ELR (cell line): ENCODE measurements around the gene SNRNP25.
"Not testable (repeated sequence)": the region's sequence is repeated elsewhere in the genome, so short reads cannot be mapped to it uniquely, and the experiment has no call there.

ENCODE experiments used
- DNase-seq: peaks from one replicate; pipeline ENCODE4 v3.0.0-alpha.2; 2015; ENCODE audit warnings: low read depth

The SNRNP25 gene

DNA sequence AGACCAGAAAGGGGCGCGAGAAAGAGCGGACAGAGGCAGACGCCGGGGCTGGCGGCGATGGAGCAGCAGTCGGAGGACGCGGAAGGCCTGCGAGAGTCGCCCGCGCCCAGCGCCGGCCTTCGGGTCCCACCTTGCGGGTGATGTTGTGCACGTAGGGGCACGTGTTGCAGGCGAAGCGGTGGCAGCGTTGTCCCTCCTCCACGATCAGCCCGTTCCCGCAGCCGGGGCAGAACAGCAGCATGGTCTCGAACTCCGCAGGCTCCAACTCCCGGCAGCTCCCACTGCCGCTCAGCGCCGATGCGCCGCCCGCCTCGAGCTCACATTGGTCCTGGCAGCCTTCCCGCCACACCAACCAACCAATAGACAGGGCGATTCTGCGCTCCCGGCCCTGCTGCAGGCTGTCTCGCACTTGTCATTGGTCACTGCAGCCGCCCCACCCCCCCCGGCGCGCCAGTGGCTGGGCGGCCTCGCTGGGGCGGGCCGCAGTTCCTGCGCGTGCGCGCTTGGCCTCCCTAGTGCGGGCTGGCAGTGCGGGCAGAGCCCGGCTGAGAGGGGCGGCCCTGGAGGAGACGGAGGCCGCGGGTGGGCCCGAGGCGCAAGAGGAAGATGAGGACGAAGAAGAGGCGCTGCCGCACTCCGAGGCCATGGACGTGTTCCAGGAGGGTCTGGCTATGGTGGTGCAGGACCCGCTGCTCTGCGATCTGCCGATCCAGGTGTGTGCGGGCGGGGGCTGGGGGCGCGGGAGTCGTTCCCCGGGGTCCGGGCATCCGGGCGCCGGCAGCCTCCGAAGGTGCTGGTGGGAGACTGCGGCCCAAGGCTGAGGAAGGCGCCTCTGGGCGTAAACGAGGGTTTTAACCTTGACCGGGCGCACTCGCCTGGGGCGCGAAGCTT is at the start of gene SNRNP25, which contains the start of gene POLR3K:
TSS of gene SNRNP25 (plus strand) at position 483 of the 891 bp plus-strand sequence. CDS start at position 672, 189 bp downstream.
TSS of gene POLR3K (minus strand) at position 263 of the 891 bp plus-strand sequence. CDS start at position 241, 22 bp downstream.
- DNase-seq: peak; percentile 96

DNA sequence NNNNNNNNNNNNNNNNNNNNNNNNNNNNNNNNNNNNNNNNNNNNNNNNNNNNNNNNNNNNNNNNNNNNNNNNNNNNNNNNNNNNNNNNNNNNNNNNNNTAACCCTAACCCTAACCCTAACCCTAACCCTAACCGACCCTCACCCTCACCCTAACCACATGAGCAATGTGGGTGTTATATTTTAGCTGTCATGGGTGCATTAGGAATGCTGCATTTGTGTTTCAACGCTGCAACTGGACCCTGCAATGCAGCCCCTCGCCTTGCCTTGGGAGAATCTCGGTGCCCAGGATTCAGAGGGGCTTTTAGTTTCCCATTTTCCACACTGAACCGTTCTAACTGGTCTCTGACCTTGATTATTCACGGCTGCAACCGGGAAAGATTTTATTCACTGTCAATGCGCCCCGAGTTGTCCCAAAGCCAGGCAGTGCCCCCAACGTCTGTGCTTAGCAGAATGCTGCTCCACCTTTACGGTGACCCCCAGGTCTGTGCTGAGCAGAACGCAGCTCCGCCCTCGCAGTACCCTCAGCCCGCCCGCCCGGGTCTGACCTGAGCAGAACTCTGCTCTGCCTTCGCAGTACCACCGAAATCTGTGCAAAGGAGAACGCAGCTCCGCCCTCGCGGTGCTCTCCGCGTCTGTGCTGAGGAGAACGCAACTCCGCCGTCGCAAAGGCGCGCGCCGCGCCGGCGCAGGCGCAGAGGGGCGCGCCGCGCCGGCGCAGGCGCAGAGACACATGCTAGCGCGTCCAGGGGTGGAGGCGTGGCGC is 43.5 kb upstream of the SNRNP25 start:
- DNase-seq: no peak

DNA sequence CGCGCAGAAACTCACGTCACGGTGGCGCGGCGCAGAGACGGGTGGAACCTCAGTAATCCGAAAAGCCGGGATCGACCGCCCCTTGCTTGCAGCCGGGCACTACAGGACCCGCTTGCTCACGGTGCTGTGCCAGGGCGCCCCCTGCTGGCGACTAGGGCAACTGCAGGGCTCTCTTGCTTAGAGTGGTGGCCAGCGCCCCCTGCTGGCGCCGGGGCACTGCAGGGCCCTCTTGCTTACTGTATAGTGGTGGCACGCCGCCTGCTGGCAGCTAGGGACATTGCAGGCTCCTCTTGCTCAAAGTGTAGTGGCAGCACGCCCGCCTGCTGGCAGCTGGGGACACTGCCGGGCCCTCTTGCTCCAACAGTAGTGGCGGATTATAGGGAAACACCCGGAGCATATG is 42.9 kb upstream of the SNRNP25 start:
- not testable (repeated sequence) for DNase-seq

DNA sequence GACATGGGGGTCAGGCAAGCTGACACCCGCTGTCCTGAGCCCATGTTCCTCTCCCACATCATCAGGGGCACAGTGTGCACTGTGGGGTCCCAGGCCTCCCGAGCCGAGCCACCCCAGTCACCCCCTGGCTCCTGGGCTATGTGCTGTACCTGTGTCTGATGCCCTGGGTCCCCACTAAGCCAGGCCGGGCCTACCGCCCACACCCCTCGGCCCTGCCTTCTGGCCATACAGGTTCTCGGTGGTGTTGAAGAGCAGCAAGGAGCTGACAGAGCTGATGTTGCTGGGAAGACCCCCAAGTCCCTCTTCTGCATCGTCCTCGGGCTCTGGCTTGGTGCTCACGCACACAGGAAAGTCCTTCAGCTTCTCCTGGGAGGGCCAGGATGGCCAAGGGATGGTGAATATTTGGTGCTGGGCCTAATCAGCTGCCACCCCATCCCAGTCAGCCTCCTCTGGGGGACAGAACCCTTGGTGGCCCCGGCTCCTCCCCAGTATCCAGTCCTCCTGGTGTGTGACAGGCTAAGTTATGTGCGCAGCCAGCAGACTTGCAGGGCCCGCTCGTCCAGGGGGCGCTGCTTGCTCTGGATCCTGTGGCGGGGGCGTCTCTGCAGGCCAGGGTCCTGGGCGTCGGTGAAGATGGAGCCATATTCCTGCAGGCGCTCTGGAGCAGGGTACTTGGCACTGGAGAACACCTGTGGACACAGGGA is 36.4 kb upstream of the SNRNP25 start:
- DNase-seq: not testable (repeated sequence)

DNA sequence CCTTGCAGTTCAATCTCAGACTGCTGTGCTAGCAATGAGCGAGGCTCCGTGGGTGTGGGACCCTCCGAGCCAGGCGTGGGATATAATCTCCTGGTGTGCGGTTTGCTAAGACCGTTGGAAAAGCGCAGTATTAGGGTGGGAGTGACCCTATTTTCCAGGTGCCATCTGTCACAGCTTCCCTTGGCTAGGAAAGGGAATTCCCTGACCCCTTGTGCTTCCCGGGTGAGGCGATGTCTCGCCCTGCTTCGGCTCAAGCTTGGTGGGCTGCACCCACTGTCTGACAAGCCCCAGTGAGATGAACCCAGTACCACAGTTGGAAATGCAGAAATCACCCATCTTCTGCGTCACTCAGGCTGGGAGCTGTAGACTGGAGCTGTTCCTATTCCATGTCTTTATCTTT is 32.7 kb upstream of the SNRNP25 start:
- not testable (repeated sequence) for DNase-seq

DNA sequence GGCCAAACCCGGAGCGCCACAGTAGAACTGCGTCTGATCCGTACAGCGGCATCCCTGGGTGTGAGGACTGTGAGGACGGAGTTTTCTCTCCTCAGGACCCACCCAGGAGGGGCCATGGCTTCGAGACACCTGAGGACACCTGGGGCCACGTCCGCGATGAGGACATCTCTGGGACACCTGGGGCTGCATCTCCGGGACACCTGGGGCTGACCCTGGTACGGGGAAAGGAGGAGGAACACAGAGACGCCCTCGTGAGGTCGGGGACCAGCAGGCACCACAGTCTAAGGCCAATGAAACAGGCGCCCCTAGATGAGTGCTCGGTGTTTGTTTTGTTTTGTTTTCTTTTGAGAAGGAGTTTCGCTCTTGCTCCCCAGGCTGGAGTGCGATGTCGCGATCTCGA is 29.5 kb upstream of the SNRNP25 start:
- DNase-seq: not testable (repeated sequence)

DNA sequence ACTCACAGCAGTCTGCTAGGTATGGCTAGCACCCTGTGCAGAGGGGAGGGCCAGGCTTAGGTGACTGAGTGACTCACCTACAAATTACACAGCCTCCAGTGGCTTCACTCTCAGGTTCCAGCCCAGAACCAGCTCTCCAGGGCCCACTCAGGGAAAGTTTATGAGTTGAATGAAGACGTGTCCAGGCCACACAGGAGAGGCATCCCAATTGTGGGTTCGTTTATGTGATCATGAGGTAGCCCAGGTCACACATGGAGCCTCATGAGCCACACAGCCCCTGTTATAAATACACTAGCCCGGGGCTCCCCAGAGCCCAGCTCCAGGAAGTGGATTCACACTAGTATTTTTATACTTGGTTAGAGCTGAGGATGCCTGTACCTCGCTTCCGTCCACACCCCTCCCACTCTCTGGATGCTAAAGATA is 27.7 kb upstream of the SNRNP25 start:
- not testable (repeated sequence) for DNase-seq

DNA sequence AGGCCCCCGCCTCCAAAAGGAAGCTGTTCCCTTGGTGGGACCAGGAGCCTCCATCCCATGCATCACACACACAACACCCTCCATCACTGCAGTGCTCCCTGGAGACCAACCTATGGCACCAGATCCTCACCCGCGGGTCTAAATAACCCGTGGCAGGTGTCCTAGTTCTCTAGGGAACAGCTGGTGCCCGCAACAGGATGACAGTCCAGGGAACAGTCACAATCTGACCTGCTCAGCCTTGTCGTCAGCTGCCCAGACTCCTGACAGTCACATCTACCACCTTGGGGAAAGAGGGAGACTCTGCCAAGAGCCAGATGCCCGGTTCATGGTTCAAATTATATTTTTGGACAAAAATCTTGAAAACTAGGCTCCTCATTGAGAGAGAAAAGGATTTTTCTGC is 23.0 kb upstream of the SNRNP25 start:
- not testable (repeated sequence) for DNase-seq

DNA sequence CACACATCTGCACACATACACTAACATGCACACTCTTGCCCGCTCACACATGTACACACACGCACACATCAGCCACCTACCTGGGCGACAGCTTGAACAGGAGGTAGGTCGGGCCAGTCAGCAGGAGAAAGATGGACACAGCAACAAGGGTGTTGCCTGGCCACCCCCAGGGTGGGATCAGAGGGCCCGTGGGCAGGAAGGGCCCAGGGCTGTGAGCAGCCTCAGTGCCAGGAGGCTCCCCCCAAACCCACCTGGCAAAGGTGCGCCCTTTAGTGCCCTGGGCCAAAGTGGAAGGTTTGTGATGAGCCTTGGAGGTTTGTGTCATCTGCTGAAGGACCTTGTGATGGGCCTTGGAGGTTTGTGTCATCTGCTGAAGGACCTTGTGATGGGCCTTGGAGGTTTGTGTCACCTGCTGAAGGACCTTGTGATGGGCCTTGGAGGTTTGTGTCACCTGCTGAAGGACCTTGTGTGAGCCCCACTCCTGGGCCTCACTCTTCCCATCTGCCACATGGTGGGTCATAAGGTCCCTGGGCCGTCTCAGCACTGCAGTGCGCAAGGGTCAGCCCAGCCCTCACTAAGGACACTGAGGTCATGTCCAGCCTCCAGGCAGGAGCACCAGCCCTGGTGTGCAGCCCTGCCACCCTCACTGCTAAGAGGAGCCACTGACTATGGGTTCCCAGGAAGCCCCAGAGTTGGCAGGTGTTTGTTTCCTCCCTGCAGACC is 20.3 kb upstream of the SNRNP25 start:
- not testable (repeated sequence) for DNase-seq

DNA sequence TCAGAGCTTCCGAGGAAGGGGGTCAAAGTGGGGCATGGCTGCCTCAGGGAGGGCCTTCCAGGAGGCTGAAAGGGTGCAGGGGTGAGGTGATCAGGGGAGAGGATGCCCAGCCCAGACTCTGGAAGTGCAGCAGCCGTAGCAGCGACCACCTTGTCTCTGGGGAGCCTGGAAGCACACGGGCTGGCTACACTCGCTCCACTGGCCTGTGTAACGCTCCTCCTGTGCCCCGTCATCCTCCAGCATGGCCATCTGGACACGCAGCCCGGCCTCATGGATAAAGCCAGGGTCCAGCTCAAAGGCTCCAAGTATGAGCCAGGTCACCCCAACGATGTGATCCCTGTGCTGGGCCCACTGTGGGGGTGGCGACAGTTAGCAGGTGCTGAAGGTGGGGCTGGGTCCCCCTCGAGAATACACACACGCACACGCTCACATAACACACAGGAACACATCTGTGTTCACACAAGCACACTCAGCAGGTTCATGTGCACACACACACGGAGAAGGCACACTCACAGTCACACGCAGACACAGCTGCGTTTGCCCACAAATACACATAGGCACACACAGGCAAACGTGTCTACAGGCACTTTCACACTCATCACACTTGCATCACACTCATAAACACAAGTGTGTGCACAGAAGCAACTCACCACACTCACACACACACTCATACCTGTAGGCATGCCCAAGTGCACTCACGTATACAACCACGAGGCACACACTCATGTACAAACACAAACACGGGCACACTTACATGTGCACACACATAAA is 19.6 kb upstream of the SNRNP25 start:
- no peak for DNase-seq

DNA sequence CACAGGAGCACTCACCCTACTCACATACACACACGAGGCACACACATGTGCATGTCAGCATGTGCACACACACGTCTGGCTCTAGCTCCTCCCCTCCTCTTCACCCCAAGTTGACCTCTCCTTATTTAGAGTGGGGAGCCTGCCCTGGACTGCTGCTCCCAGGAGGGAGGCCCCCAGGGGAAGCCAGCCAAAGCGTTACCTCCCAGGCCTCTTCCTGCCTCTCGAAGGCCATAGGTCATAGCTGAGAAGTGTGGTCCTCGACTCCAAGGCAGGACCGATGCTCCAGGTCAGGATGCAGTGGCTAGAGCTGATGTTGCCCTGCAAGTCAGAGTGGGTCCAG is 19.0 kb upstream of the SNRNP25 start:
- no peak for DNase-seq

DNA sequence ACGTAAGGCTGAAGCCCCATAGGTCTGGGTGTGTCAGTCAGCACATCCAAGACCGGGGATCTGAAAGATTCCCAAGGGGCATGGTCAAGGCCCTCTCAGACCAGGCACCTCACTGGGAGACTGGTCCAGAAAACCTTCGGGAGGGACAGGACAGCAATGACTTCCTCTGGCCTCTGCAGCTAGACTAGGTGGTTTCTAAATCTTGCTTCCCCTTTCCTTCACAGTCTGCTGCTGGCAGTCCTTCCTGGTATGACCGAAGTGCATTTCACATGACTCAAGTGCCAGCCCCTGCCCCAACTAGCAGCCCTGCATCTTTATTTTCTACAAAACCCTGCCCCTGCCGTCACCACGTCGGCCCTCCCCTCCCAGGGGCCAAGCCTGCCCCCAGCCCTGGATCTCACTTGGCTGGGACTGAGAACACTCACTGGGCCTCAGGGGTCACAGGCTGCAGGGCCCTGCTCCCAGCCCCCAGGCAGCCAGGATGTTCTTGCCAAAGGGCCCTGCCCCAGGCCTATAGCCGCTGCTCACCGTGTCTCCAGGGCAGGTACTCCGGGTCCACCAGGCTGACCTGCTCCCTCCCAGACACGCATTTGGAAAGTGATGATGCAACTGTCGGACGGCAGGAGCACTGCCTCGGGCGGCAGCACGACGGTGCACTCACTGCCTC is 18.5 kb upstream of the SNRNP25 start:
- no peak for DNase-seq

DNA sequence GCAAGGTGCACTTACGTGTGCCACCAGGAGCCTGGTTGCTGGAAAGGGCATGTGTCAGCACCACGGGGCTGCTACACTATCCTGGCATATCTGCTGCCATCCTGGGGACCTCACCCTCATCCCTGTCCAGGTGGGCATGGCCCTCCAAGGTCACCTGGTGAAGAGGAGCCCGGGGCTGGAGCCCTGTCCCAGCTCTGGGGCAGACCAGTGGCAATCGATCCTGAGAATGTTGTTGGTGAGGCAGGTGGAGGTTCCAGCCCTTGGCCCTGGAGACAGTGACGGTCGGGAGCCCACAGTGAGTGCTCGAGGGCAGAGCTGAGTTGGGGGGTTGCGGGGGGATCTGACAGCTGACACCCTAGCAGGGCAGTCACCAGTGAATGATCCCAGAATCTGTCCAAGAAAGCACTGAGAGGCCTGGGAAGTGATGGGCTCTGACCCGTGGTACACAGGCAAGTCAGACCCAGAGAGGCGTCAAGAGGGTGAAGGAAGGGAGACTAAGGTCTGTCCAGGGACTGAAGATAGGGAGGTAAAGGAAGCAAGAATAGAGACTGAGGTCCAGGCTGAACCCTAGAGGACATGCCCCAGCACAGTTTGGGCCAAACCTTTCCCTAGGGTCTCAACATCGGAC is 17.8 kb upstream of the SNRNP25 start:
- no peak for DNase-seq

DNA sequence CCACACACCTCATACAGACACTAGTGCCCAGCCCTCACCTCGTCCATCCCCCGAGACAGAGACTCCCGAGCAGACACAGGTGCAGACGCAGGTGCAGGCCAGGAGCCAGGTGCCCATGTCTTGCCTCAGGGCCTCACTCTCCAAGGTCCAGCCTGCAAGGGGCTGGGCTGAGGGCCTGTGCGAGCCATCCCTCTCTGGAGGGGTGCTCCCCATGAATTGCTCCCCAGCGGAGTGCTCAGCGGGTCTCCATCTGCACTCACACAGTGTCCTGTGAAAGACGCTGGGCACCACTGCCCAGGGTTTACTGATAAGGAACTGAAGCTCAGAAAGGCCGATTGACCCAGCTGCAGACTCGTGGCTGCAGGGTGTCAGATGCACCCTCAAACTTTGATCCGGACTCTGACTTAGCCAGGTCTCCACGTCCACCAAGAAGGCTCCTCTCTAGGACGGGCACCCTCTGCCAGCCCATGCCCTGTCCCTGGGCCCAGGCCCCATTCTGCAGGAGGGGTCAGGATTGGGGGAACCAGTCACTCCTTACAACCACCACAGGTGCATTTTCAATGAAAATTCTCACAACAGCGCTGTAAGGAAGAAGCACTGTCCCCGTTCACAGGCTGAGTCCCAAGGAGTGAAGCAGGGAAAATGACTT is 17.2 kb upstream of the SNRNP25 start:
- DNase-seq: no peak

DNA sequence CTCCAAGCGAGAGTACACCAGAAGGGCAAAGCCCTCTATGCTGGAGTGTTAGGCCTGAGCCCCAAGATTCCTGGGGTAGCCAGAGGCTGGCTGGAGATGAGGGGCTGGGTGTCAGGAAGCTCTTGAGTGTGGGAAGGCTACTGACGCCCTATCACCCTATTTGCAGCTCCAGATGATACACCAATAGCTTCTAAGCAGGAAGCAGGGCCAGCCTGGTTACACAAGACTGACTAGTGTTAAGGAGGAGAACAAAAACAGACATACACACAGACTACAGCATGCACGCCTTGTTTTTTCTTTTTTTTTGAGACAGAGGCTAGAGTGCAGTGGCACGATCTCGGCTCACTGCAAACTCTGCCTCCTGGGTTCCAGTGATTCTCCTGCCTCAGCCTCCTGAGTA is 16.1 kb upstream of the SNRNP25 start:
- no peak for DNase-seq

DNA sequence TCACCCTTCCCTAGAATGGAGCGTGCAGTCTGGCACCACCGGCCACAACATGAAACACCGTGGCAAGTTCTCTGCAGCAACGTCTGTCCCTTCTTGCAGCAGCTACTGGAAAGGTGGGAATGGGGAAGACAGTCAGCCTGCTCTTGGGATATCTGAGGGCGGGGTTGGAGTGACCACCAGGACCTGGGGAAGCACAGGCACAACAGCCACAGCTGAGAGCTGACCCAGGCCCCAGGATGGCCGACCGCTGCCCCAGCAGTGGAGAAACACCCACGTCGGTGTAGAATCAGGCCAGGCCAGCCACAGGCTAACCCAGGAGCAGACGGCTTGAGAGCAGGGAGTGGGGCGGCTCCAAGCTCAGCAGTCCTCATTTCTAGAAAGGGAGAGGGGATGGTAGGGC is 15.4 kb upstream of the SNRNP25 start:
- not testable (repeated sequence) for DNase-seq

DNA sequence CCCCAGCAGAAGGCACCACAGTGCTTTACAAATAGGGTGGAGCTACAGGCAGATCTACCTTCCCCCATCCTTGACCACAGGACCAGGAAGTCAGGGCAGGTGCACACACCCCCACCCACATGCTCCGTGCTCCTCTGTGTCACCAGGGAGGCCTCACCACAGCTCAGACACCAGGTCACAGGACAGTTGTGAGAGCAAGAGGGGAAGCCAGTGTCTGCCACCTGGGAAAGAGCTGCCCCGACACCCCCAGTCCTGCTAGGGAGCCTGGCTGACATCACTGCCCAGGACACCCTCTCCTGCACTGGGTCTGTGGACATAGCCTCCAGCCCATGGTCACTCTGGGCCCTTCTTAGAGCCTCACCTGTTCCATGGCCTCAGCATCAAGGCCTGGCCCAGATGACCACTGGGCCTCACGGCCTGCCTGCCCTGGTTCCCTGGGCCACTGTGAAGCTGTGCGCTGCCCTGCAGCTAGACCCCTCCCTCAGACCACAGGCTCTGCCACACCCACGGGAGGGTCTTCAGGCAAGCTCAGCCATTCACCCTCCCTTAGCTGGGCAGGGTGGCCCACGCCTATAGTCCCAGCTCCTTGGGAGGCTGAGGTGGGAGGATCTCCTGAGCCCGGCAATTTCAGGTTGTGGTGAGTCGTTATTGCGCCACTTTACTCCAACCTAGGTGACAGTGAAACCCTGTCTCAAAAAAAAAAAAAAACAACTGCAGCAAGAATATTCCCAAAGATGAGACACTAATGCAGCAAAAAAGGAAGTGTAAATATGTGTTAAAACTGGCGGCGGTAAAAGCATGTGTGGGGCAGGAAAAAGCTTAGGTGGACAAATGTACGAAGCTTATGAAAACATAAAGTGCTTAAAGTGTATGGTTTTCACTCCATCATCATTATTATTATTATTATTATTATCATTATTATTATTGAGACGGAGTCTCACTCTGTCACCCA is 14.4 kb upstream of the SNRNP25 start:
- DNase-seq: no peak

DNA sequence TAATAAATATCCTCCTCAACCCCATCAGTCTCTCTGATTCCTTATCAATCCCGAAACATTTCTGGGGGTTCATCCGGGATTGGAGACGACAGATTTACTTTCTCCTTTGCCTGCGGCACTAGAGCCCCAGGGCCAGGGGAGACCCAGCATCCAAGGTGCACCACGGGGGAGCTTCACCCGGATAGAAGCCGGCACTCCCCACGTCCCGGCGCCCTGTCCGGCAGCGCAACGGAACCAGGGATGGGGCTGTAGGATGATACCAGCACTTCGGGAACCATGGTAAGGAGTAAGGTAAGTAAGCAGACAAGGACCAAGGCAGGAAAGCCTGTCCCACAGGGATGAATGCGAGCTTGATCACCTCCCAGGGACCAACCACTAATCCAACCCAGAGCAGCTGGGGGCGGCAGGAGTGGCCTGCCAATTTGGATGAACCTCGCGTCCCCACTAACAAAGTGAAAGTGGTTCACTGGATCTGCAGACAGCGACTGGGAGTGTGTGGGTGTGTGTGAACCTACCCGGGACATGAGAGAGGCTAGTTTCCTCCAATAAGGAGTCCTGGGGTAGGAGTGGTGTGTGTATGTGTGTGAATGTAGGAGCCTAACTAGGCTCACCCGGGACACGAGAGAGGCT is 12.1 kb upstream of the SNRNP25 start:
- no peak for DNase-seq
